GM10266 (cell line): Measurements from ENCODE around the gene FLOT2.
"Not testable (repeated sequence)": the region's sequence is repeated elsewhere in the genome, so short reads cannot be mapped to it uniquely, and the experiment has no call there.

ENCODE experiments used
- DNase-seq: peaks from one replicate; pipeline ENCODE4 v3.0.0; 2012; ENCODE audit errors: extremely low spot score
- CTCF ChIP-seq: IDR thresholded peaks from 2 replicates; pipeline ENCODE4 v1.5.1; 2012; ENCODE audit warnings: mild to moderate bottlenecking, low read depth; ENCODE audit not compliant: control insufficient read depth, insufficient read depth; ENCODE audit errors: missing control alignments

Gene FLOT2

GRCh38 chr17:28907709-28908475, 10.4 kb upstream of the FLOT2 start:
- TF ChIP-seq CTCF: no peak
- no peak for DNase-seq

GRCh38 chr17:28906706-28907438, 9.3 kb upstream of the FLOT2 start:
- no peak for DNase-seq
- no peak for TF ChIP-seq CTCF

- no peak for TF ChIP-seq CTCF
- no peak for DNase-seq
These were observed 8.7 kb upstream of the FLOT2 start for GRCh38 chr17:28906276-28906675.

- no peak for DNase-seq
These were observed 7.3 kb upstream of the FLOT2 start for GRCh38 chr17:28904800-28905199.

GRCh38 chr17:28903546-28903841, 6.0 kb upstream of the FLOT2 start:
- not testable (repeated sequence) for DNase-seq

More at GRCh38 chr17:28904800-28905199, 7.3 kb upstream of the FLOT2 start:
- TF ChIP-seq CTCF: no peak

- peak; percentile 85 for TF ChIP-seq CTCF
- peak; percentile 95 for DNase-seq
These were observed 5.4 kb upstream of the FLOT2 start, which contains the start of gene DHRS13 for GRCh38 chr17:28902819-28903545. Gene DHRS13, minus strand, starts transcription at chr17:28903079. Its CDS starts 135 bp downstream, at chr17:28902944.

GRCh38 chr17:28901866-28902818, 4.6 kb upstream of the FLOT2 start:
- DNase-seq: peak; percentile 64
- no peak for TF ChIP-seq CTCF
